Psoas muscle (tissue), 8 donors: ENCODE measurements around the gene CLSTN2. TPM values are rescaled to one million over a fixed set of nuclear protein-coding genes. Genes with fewer than 3 reads are reported as not detected.

Experiments
- ATAC-seq, 4 donors: fragments of 200-7000 bp; cut with Tn5 transposase; one replicate each; pipeline ENCODE4 v1.9.1; 2020; ENCODE audit warnings: moderate library complexity in 3 of 4, mild to moderate bottlenecking in 2 of 4
- DNase-seq, 2 donors: peaks; one replicate each; pipeline ENCODE4 v3.0.0-alpha.2; 2020
- H3K27ac ChIP-seq: fragments of 200-600 bp; one replicate; pipeline ENCODE4 v1.8.0; 2022
- H3K27me3 ChIP-seq, 3 donors: fragments of 200-600 bp in 1 of 3; one replicate each; pipeline versions ENCODE4 v1.6.1 to v1.8.0; 2013 to 2022; ENCODE audit warnings: low read length in 2 of 3, mild to moderate bottlenecking in 2 of 3, moderate library complexity in 1 of 3; ENCODE audit not compliant: insufficient read depth in 3 of 3
- H3K36me3 ChIP-seq, 2 donors: fragments of 200-600 bp in 1 of 2; one replicate each; pipeline versions ENCODE4 v1.6.1 to v1.8.0; 2013 to 2022; ENCODE audit warnings: low read depth in 1 of 2, mild to moderate bottlenecking in 1 of 2, moderate library complexity in 1 of 2; ENCODE audit not compliant: insufficient read depth in 1 of 2
- H3K4me1 ChIP-seq: fragments of 200-600 bp; one replicate; pipeline ENCODE4 v1.8.0; 2022
- H3K4me3 ChIP-seq: fragments of 200-600 bp; one replicate; pipeline ENCODE4 v1.8.0; 2022; ENCODE audit warnings: mild to moderate bottlenecking
- H3K9me3 ChIP-seq: fragments of 200-600 bp; one replicate; pipeline ENCODE4 v1.8.0; 2022
- CTCF ChIP-seq: fragments of 200-600 bp; IDR thresholded peaks from one replicate; pipeline ENCODE4 v1.8.0; 2022; ENCODE audit warnings: antibody characterized with exemption
- WGBS, 3 donors: extraction: QIAGEN DNeasy Blood & Tissue Kit; methylation state at CpG; one replicate each; pipeline versions ENCODE4 v1.1.6 to v1.1.7; 2013; 5-methylcytosine and 5-hydroxymethylcytosine counted together
- intact Hi-C, 2 donors: fragments of 100-400 bp; cut with DNase I; formaldehyde crosslinking; loops; one replicate each; pipeline versions ENCODE4 v1.11.0 to v1.14.2; 2022
- polyA plus RNA-seq, 3 donors: library from polyadenylated mRNA; stranded (reverse); fragments of 200-250 nt; gene quantifications; one replicate each; pipeline ENCODE4 v1.2.3, GENCODE V29; 2013
- total RNA-seq, 4 donors: library from RNA; stranded (reverse); fragmentation: NEBNext Ultra II Directional in 2 of 4; extraction: Animal tissue kit (Norgen Biotek cat#: 25700) in 2 of 4; gene quantifications; one replicate each; pipeline versions ENCODE4 v1.2.1 to v1.2.4, GENCODE V29; 2021 to 2023
- donor health status: healthy with polysubstance abuse.
- donor health status: DM: no; HTN: no; CAD: no; lungs with moderate emphysema.
- donor health status: Bipolar disorder and iron deficiency.
- donor health status: healthy.
- donor health status: DM: yes; HTN: yes; CAD: no.
- donor health status: DM: no; HTN: no; CAD: no.
- donor health status: DM: no; HTN: no; CAD: no.
- donor health status: DM: yes; HTN: yes; CAD: no.

CLSTN2 gene
- total and polyA plus RNA-seq, 7 donors = 0.24 to 5.0 (median 1.5) TPM

DNA sequence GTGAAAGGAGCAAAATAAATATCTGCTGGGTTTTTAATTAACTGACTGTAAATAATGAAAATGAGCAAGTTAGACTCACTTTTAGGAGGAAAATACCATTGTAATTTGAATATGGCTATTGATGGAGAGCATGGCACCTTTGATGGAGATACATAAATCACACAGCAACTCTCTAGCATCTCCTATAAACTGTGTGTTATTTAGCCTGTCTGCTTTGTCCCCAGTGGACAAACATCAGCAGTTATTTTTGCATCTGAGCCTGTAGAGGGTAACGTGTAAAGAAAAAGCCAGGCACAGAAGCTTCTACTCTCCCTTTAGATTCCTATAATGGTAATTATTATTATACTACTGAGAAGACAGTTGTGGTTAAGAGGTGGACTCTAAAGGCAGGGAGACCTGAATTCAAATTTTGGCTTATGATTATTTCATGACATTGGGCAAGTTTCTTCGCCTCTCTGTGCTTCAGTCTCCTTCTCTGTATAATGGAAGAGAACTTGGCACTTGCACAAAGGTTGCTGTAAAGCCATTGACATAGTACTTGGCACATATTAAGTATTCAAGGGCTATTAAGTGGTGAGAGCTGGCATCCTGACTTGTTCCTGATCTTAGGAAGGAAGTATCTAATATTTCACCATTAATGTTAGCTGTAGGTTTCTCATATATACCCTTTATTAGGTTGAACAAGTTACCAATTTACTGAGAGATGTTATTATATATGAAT, 453.4 kb downstream of the CLSTN2 start:
- H3K4me3 ChIP-seq = no peak overlapping the region
- no peak for ATAC-seq
- no peaks in the 10 kb centered on the region for H3K27me3 ChIP-seq
- intact Hi-C loops = no loop called here
- H3K27ac ChIP-seq = no peak overlapping the region
- no peak for TF ChIP-seq CTCF
- H3K9me3 ChIP-seq = no peaks in the 10 kb centered on the region
- DNase-seq = no peak
- H3K36me3 ChIP-seq = no peaks in the 10 kb centered on the region
- WGBS, 3 donors = 74 to 87% (median 85%) methylated on average over 2 of the region's 2 CpGs
- no peaks in the 10 kb centered on the region for H3K4me1 ChIP-seq

GRCh38 chr3:140391061-140391460, 456.1 kb downstream of the CLSTN2 start:
- Histone ChIP-seq H3K27me3 (no peaks in the 10 kb centered on the region), H3K36me3 (no peaks in the 10 kb centered on the region), H3K4me3 (no peak overlapping the region), H3K9me3 (no peaks in the 10 kb centered on the region), H3K27ac (no peak overlapping the region), H3K4me1 (peaks cover 6% of the 10 kb centered on the region)
- ATAC-seq (no peak), DNase-seq (no peak)
- no peak for TF ChIP-seq CTCF
- 33 to 47% (median 38%) methylated on average over 6 of the region's 6 CpGs for WGBS, 3 donors
- intact Hi-C loops = no loop called here

DNA sequence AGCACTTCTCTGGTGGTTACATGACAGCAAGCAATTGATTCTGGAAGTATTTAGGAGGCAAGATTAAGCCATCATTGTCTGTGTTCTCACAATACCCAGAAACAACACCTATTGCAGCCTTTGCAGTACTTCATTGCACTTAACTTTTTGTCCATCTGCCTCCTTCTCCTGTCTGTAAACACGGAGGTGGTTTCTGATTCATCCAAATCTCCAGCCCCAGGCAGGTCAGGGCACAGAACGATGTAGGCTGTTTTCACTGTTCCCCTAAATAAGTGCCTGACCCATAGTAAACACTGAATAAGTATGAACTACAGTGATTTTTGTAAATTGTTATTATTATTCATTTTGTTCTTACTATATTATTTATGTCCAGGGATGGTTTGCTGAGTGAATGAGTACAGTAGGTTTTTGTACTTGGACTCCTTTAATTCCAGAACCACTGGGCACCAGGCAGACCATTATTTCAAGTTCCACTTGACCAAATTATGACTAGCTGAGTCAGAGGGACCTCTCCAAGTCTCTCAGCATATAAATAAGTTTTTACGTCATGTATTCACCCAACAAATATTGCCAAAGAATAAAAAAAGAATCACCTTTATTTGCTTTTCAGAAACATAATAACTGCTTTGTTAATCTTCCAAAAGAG, 459.6 kb downstream of the CLSTN2 start:
- intact Hi-C loops = no loop called here
- Histone ChIP-seq H3K27me3 (no peaks in the 10 kb centered on the region), H3K4me3 (no peak overlapping the region), H3K9me3 (no peaks in the 10 kb centered on the region), H3K27ac (no peak overlapping the region), H3K36me3 (no peaks in the 10 kb centered on the region), H3K4me1 (peaks cover 6% of the 10 kb centered on the region)
- DNase-seq = no peak
- WGBS, 3 donors = 80 to 84% (median 83%) methylated on average over 3 of the region's 3 CpGs
- no peak for TF ChIP-seq CTCF
- ATAC-seq = no peak

DNA sequence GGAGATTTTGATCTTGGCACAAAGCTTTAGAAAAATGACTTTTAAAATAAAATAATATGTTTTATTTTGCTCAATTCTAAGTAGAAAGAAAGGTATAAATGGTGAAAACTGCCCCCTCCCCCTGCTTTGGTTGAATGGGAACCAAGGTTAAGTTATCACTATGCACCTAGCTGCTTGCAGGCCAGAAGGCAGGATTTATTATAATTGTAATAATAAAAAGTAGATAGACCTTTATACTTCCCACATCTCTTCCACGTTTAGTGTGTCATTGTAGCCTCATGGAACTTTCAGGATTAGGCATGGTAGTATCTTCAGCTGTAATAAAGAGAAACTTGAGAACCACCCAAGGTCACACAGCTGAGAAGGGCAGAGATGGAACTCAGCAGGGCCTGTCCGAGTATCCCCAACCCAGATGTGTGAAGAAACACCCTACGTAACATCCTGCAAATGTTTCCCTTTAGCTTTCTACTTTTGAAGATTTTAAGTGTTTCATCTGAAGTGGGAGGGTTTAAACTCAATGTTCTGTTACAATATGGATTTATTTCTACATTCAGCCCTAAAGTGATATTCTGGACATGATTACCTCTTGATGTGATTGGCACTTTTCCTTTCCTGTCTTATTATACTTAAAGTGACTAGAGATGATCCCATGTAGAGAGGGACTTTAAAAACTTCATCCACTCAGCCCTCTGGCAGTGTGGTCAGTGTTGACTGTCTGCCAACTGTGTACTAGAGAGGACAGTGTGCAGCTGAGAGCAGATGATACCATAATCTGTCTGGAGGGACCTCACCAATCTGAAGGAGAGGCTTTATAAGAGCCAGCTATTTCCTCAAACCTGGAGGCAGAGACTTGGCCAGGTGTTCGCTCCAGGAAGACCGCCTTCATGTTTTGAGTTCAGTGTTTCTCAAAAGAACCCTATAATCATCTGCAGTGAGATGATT, 460.4 kb downstream of the CLSTN2 start:
- Histone ChIP-seq H3K36me3 (no peaks in the 10 kb centered on the region), H3K4me3 (no peak overlapping the region), H3K27me3 (no peaks in the 10 kb centered on the region), H3K9me3 (no peaks in the 10 kb centered on the region), H3K27ac (no peak overlapping the region), H3K4me1 (peaks cover 6% of the 10 kb centered on the region)
- ATAC-seq (peak in 3 of 4 donors; percentile 42 to 51 (median 48)), DNase-seq (no peak)
- WGBS, 3 donors = 54 to 69% (median 56%) methylated on average over 5 of the region's 5 CpGs
- intact Hi-C loops = no loop called here
- no peak for TF ChIP-seq CTCF
